HEK293T (cell line): ENCODE results near the gene DVL2.

ENCODE experiments used
- BHLHE40 ChIP-seq: fragments of 450-650 bp; IDR thresholded peaks from 2 replicates; pipeline ENCODE4 v1.6.1; 2016; ENCODE audit warnings: mild to moderate bottlenecking, moderate library complexity, borderline replicate concordance
- CTBP1 ChIP-seq: fragments of 450-650 bp; IDR thresholded peaks from 2 replicates; pipeline ENCODE4 v1.6.1; 2016; ENCODE audit warnings: borderline replicate concordance
- ELF4 ChIP-seq: fragments of 450-650 bp; IDR thresholded peaks from 2 replicates; pipeline ENCODE4 v1.6.1; 2017; ENCODE audit warnings: antibody characterized with exemption
- FOXA1 ChIP-seq: fragments of 450-650 bp; IDR thresholded peaks from 2 replicates; pipeline ENCODE4 v1.6.1; 2016; ENCODE audit warnings: mild to moderate bottlenecking
- FOXK2 ChIP-seq: fragments of 450-650 bp; IDR thresholded peaks from 2 replicates; pipeline ENCODE4 v1.6.1; 2016; ENCODE audit warnings: mild to moderate bottlenecking
- FOXM1 ChIP-seq: fragments of 450-650 bp; IDR thresholded peaks from 2 replicates; pipeline ENCODE4 v1.6.1; 2017; ENCODE audit warnings: mild to moderate bottlenecking, borderline replicate concordance
- HDGF ChIP-seq: fragments of 450-650 bp; IDR thresholded peaks from 2 replicates; pipeline ENCODE4 v1.6.1; 2017; ENCODE audit warnings: antibody characterized with exemption, borderline replicate concordance
- L3MBTL2 ChIP-seq: fragments of 450-650 bp; conservative IDR thresholded peaks from 2 replicates; pipeline ENCODE4 v1.6.1; 2016; ENCODE audit warnings: mild to moderate bottlenecking
- NFRKB ChIP-seq: fragments of 450-650 bp; IDR thresholded peaks from 2 replicates; pipeline ENCODE4 v1.6.1; 2016; ENCODE audit warnings: mild to moderate bottlenecking, moderate library complexity
- SP1 ChIP-seq: fragments of 450-650 bp; IDR thresholded peaks from 2 replicates; pipeline ENCODE4 v1.6.1; 2017
- SUZ12 ChIP-seq: fragments of 450-650 bp; IDR thresholded peaks from 2 replicates; pipeline ENCODE4 v1.6.1; 2016; ENCODE audit warnings: mild to moderate bottlenecking
- TARDBP ChIP-seq: fragments of 450-650 bp; IDR thresholded peaks from 2 replicates; pipeline ENCODE4 v1.6.1; 2016
- ZNF384 ChIP-seq: fragments of 450-650 bp; IDR thresholded peaks from 2 replicates; pipeline ENCODE4 v1.6.1; 2016

GRCh38 chr17:7184647-7185046 lies 49.7 kb downstream of the DVL2 start:
- TF ChIP-seq SP1 (no peak), TARDBP (no peak), BHLHE40 (no peak), ZNF384 (no peak), CTBP1 (no peak), SUZ12 (no peak), FOXM1 (no peak), L3MBTL2 (no peak), HDGF (no peak), FOXK2 (no peak), FOXA1 (no peak), NFRKB (no peak), ELF4 (no peak)
